ENCODE measurements around the gene CLIC6.

GRCh38 chr21:34635307-34635706 is 33.5 kb upstream of the CLIC6 start:
- TF ChIP-seq SMC3 (IDR thresholded peaks at IDR 0.05; ENCODE audit: low read depth, low read length) (no peak), CTCF (conservative IDR thresholded peaks at IDR 0.05; ENCODE audit: low read depth, low read length) (0 out of 2 replicates have a peak, but pooled peaks have one; percentile 18), CEBPB (IDR thresholded peaks at IDR 0.05; ENCODE audit: low read depth, low read length) (no peak), RFX5 (IDR thresholded peaks at IDR 0.05; ENCODE audit: low read depth, low read length) (no peak), RAD21 (IDR thresholded peaks at IDR 0.05; ENCODE audit: low read length) (no peak), MAFK (IDR thresholded peaks at IDR 0.05; ENCODE audit: low read depth, low read length) (no peak), MXI1 (IDR thresholded peaks at IDR 0.05; ENCODE audit: borderline replicate concordance, low read depth, low read length) (no peak), CHD1 (IDR thresholded peaks at IDR 0.05; ENCODE audit: low read depth, low read length) (no peak), USF2 (IDR thresholded peaks at IDR 0.05; ENCODE audit: low read depth, low read length) (no peak), POLR2A (IDR thresholded peaks at IDR 0.05; ENCODE audit: low read depth, low read length) (no peak), BHLHE40 (IDR thresholded peaks at IDR 0.05; ENCODE audit: low read depth, low read length) (no peak), NFE2L2 (IDR thresholded peaks at IDR 0.05; ENCODE audit: low read depth, low read length) (no peak), FOS (IDR thresholded peaks at IDR 0.05; ENCODE audit: low read depth, low read length) (no peak)

Measured in IMR-90 (cell line).